HepG2 (cell line): ENCODE measurements around the gene RPTOR.

Source experiments
- ATF4 ChIP-seq, 2 experiments: fragments of 450-650 bp in 1 of 2; sonication (generic) in 1 of 2; formaldehyde crosslinking; IDR thresholded peaks; 2 replicates each; pipeline versions ENCODE4 v1.5.0 to v1.8.0; 2020 to 2022; ENCODE audit warnings: mild to moderate bottlenecking in 1 of 2, missing genetic modification reagents in 1 of 2
- CTCF ChIP-seq: sonication (generic); formaldehyde crosslinking; IDR thresholded peaks from 2 replicates; pipeline ENCODE4 v1.5.0; 2020; ENCODE audit warnings: mild to moderate bottlenecking, missing genetic modification reagents, moderate library complexity
- ELK4 ChIP-seq: sonication (generic); formaldehyde crosslinking; IDR thresholded peaks from 2 replicates; pipeline ENCODE4 v1.9.0; 2021; ENCODE audit warnings: missing genetic modification reagents, borderline replicate concordance
- EP300 ChIP-seq, 3 experiments: sonication (generic) in 1 of 3; formaldehyde crosslinking in 1 of 3; IDR thresholded peaks; 2 replicates each; pipeline versions ENCODE4 v1.5.1 to v1.6.1; 2011 to 2020; ENCODE audit warnings: low read depth in 2 of 3, low read length in 2 of 3, borderline replicate concordance in 1 of 3, improper control_type of control experiment in 1 of 3, mild to moderate bottlenecking in 1 of 3, missing genetic modification reagents in 1 of 3, moderate library complexity in 1 of 3
- FOXK1 ChIP-seq: sonication (generic); formaldehyde crosslinking; IDR thresholded peaks from 2 replicates; pipeline ENCODE4 v1.4.0; 2020; ENCODE audit warnings: low read depth, missing genetic modification reagents, borderline replicate concordance
- SIN3A ChIP-seq: IDR thresholded peaks from 2 replicates; pipeline ENCODE4 v1.6.1; 2011; ENCODE audit warnings: low read depth, mild to moderate bottlenecking, control low read depth, low read length, borderline replicate concordance
- STAG1 ChIP-seq: sonication (generic); formaldehyde crosslinking; IDR thresholded peaks from 2 replicates; pipeline ENCODE4 v1.4.0; 2020; ENCODE audit warnings: missing genetic modification reagents

- TF ChIP-seq CTCF = no peak
- no peak for TF ChIP-seq ELK4 (CRISPR knock-in tag)
- no peak for TF ChIP-seq ATF4 (CRISPR knock-in tag; IDR thresholded peaks at IDR 0.05)
- TF ChIP-seq SIN3A = no peak
- no peak for TF ChIP-seq EP300 (IDR thresholded peaks at IDR 0.05; ENCODE audit: low read depth in 2 of 2, low read length in 2 of 2)
- TF ChIP-seq EP300 (CRISPR knock-in tag; IDR thresholded peaks at IDR 0.05; ENCODE audit: borderline replicate concordance) = no peak
- no peak for TF ChIP-seq FOXK1 (CRISPR knock-in tag)
- TF ChIP-seq STAG1 (CRISPR knock-in tag) = no peak
These were observed 348.4 kb downstream of the RPTOR start for GRCh38 chr17:80892900-80893603.
